ENCODE results near the gene FUT2.

The FUT2 gene

GRCh38 chr19:48731452-48731851 is 35.7 kb downstream of the FUT2 start:
- no peak for DNase-seq

- no peak for DNase-seq
Observed at GRCh38 chr19:48734625-48735024, 38.9 kb downstream of the FUT2 start.

GRCh38 chr19:48735031-48735615 is 39.4 kb downstream of the FUT2 start:
- no peak for DNase-seq

GRCh38 chr19:48737360-48737998 is 41.7 kb downstream of the FUT2 start:
- no peak for DNase-seq

GRCh38 chr19:48738557-48739403 is 43.0 kb downstream of the FUT2 start:
- peak; percentile 78 for DNase-seq

- peak; percentile 53 for DNase-seq
Observed at GRCh38 chr19:48739404-48740163, 43.8 kb downstream of the FUT2 start.

- no peak for DNase-seq
Observed at GRCh38 chr19:48740164-48740972, 44.6 kb downstream of the FUT2 start, which contains the start of gene RASIP1. RASIP1 (minus strand) TSS chr19:48740610; CDS start chr19:48740282, 328 bp downstream.

GRCh38 chr19:48741129-48741999 is 45.6 kb downstream of the FUT2 start:
- DNase-seq = no peak

GRCh38 chr19:48742096-48742495 is 46.3 kb downstream of the FUT2 start:
- no peak for DNase-seq

GRCh38 chr19:48745208-48745995 is 49.6 kb downstream of the FUT2 start:
- DNase-seq = no peak

GRCh38 chr19:48746110-48746509 is 50.3 kb downstream of the FUT2 start:
- DNase-seq = no peak

GRCh38 chr19:48746738-48747575 is 51.2 kb downstream of the FUT2 start, which contains the start of gene IZUMO1:
IZUMO1 (minus strand) TSS chr19:48746909; CDS start chr19:48745859, 1,050 bp downstream.
- peak; percentile 73 for DNase-seq

GRCh38 chr19:48749571-48750198 is 53.9 kb downstream of the FUT2 start:
- DNase-seq = no peak

GRCh38 chr19:48750351-48750750 is 54.6 kb downstream of the FUT2 start:
- no peak for DNase-seq

- no peak for DNase-seq
Observed at GRCh38 chr19:48750771-48751504, 55.2 kb downstream of the FUT2 start.

GRCh38 chr19:48751845-48752495 is 56.2 kb downstream of the FUT2 start:
- no peak for DNase-seq
